AML-193 (cell line): ENCODE data around the gene ALAD.
"Not testable (repeated sequence)": the region's sequence is repeated elsewhere in the genome, so short reads cannot be mapped to it uniquely, and the experiment has no call there.

Experiments used
- DNase-seq, 2 experiments: peaks; one replicate each; lab custom pipeline; 2025; lab: John Stamatoyannopoulos, UW

Gene ALAD

GRCh38 chr9:113398796-113399195 is 2.3 kb downstream of the ALAD start:
- DNase-seq = no peak

GRCh38 chr9:113397203-113397631 is 3.9 kb downstream of the ALAD start:
- DNase-seq = no peak

GRCh38 chr9:113395000-113395861 is 5.9 kb downstream of the ALAD start:
- DNase-seq = no peak

GRCh38 chr9:113393281-113393680 is 7.8 kb downstream of the ALAD start:
- DNase-seq = no peak

GRCh38 chr9:113391917-113392316 is 9.2 kb downstream of the ALAD start:
- no peak for DNase-seq

- no peak for DNase-seq
These were observed 10.7 kb downstream of the ALAD start for GRCh38 chr9:113390192-113390960.

- DNase-seq = no peak
These were observed 11.6 kb downstream of the ALAD start for GRCh38 chr9:113389451-113389850.

GRCh38 chr9:113388833-113389232 is 12.3 kb downstream of the ALAD start:
- DNase-seq = no peak

GRCh38 chr9:113387560-113388230 is 13.4 kb downstream of the ALAD start:
- no peak for DNase-seq

DNA sequence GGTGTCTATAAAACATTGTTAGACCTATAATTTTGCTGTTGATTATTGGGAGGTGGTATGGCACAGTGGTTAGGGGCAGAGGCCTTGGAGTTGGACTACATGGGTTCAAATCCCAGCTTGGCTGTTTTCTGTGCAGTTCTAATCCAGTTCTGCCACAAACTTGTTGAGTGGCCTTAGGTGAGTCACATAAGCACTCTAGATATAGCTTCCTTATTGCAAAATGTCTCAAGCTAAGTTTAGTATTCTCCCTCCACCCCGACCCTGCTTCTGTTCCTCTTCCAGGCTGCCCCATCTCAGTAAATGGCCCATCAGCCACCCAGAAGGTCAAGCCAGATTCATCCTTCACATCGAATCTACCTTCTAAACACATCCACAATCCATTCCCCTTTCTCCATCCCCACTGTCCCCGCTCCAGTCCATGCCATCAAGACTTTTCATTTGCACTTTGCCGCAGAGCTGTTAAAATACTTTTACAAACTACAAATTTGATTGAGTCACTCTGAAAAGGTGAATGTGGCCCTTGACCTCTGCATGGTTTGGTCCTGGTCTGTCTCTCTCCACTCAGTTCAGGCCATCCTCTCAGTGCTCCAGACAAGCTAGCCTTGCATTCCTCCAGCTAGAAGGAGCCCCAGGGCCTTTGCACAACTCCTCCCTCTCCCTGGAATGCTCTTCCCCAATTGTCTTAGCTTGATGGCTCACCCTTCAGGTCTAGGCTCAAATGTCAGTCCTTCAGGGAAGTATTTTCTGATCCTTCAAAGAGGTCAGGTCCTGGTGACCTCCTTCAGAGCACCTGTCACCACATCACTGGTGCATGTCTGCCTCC is 14.3 kb downstream of the ALAD start:
- peak; percentile 26 to 49 for DNase-seq

GRCh38 chr9:113381909-113382411 is 19.1 kb downstream of the ALAD start:
- no peak for DNase-seq

- not testable (repeated sequence) for DNase-seq
These were observed 19.6 kb downstream of the ALAD start for GRCh38 chr9:113381441-113381840.

- no peak for DNase-seq
These were observed 20.2 kb downstream of the ALAD start for GRCh38 chr9:113380869-113381378.

DNA sequence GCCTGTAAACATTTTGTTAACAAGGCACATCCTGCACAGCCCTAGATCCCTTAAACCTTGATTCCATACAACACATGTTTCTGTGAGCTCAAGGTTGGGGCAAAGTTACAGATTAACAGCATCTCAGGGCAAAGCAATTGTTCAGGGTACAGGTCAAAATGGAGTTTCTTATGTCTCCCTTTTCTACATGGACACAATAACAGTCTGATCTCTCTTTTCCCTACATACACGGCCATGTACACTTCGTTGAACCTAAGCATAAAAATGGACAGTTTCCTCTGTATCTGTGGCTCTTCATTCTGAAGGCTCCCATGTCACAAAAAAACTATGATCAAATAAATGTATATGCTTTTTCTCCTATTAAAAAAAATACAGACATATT is 21.3 kb downstream of the ALAD start:
- DNase-seq = not testable (repeated sequence)

GRCh38 chr9:113379094-113379828 is 21.8 kb downstream of the ALAD start:
- DNase-seq = not testable (repeated sequence)

DNA sequence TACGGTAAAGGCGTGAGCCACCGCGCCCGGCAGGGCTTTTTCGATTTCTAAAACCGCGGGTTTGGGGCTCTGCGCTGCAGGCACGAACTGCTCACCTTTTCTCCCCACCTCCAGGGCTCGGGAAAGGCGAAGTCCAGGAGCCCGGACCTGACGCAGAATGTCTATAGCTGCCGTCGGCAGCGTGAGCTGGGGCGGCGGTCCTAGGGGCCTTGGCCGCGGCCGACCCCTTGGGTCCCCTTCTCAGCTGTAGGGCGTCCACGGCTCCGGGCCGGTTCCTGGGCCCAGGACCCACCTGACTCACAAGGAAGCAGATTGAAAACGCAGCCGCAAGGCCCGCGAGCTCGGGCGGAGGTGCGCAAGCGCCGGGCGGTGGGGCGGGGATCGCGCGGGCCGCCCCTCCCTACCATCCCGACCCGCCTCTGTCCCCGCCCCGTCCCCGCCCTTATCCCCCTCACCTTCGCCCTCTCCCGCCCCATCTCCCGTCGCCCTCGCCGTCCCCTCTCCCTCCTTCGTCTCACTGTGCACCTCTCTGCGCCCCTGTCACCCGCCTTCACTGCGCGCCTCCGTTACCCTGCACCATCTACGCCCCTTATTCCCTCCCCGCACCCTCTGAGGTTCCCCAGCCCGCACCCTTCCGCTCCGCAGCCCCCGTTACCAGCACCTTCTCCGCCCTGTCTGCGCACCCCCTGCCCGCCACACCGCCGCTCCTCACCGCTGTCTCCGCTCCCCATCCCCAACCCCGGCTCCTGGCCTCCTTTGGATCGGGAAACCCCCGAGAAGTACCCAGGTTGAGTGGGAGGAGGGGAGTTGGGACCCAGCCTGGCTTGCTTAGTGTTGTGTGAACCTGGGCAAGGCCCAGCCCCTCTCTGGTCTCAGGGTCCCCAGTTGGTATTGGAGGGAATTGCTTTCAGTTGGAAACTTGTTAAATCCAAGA is 24.2 kb downstream of the ALAD start, which contains the start of gene HDHD3:
Gene HDHD3 (minus strand): TSS at position 353 of the 934 bp plus-strand sequence. CDS start 2,632 bp downstream, outside the sequence.
- DNase-seq = peak; percentile 54 to 69

DNA sequence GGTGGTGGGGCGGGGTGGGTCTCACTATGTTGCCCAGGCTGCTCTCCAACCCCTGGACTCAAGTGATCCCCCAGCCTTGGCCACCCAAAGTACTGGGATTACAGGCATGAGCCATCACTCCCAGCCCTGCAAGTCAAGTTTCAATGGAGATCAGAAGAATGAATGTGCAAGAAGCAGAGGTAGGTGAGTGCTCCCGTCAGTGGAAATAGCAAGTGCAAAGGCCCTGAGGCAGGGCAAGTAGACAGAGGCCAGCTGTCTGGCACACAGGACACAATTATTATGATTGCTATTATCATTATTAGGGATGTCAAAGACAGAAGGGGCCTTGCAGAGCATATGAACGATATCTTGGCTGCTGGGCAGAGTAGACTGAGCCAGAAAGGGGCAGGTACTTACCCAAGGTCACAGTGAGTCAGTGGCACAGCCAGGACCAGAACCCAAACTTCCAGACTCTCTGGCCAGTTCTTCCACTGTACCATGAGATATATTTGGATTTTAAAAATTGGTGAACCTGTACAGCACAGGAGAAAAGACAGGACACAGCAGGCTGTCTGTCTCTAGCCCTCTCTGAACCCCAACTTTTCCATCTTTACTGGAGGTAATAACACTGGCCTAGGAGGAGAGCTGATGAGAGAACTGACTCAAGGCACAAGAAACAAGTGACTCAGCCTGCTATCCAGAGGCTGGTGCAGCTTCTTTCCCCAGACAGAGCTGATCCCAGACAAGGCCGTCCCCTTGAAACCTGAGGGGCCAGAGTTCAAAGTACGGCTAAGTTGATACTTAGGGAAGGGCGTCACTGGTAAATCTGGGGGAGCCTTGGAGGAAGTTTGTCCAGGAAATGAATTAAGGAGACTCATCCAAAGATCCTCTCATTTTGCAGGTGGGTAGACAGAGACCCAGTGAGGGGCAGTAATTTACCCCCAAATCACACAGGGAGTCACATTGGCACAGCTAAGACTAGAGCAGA is 25.7 kb downstream of the ALAD start:
- DNase-seq = no peak
